Liver (tissue), 9 donors: ENCODE results near the gene SPAG16. TPM values are rescaled to one million over a fixed set of nuclear protein-coding genes. Genes with fewer than 3 reads are reported as not detected.

Experiments
- DNase-seq: peaks from one replicate; pipeline ENCODE4 v3.0.0-alpha.2; 2017; ENCODE audit warnings: low spot score
- H3K27ac ChIP-seq, 2 donors: one replicate each; pipeline ENCODE4 v1.7.0; 2013; ENCODE audit warnings: inconsistent platforms in 2 of 2, low read length in 2 of 2, control low read depth in 1 of 2, low read depth in 1 of 2, mild to moderate bottlenecking in 1 of 2
- H3K27me3 ChIP-seq, 4 donors: one replicate each; pipeline versions ENCODE4 v1.6.1 to v1.7.0; 2013; ENCODE audit warnings: low read length in 3 of 4, inconsistent platforms in 1 of 4, mild to moderate bottlenecking in 1 of 4, moderate library complexity in 1 of 4; ENCODE audit not compliant: control insufficient read depth in 4 of 4, insufficient read depth in 4 of 4
- H3K36me3 ChIP-seq, 4 donors: one replicate each; pipeline versions ENCODE4 v1.6.1 to v1.7.0; 2013; ENCODE audit warnings: low read length in 3 of 4, mild to moderate bottlenecking in 3 of 4, low read depth in 1 of 4, moderate library complexity in 1 of 4; ENCODE audit not compliant: control insufficient read depth in 4 of 4, insufficient read depth in 3 of 4
- H3K4me1 ChIP-seq, 4 donors: one replicate each; pipeline versions ENCODE4 v1.6.1 to v1.7.0; 2013; ENCODE audit warnings: low read length in 3 of 4, mild to moderate bottlenecking in 3 of 4, moderate library complexity in 1 of 4; ENCODE audit not compliant: control insufficient read depth in 4 of 4, insufficient read depth in 4 of 4
- H3K4me3 ChIP-seq, 3 donors: one replicate each; pipeline versions ENCODE4 v1.6.1 to v1.7.0; 2013; ENCODE audit warnings: low read length in 3 of 3, control low read depth in 1 of 3, low read depth in 1 of 3, mild to moderate bottlenecking in 1 of 3
- H3K9ac ChIP-seq, 2 donors: one replicate each; pipeline ENCODE4 v1.7.0; 2013; ENCODE audit warnings: low read length in 2 of 2, mild to moderate bottlenecking in 2 of 2, moderate library complexity in 2 of 2, control low read depth in 1 of 2, low read depth in 1 of 2
- H3K9me3 ChIP-seq, 4 donors: one replicate each; pipeline versions ENCODE4 v1.6.1 to v1.7.0; 2013; ENCODE audit warnings: low read length in 3 of 4; ENCODE audit not compliant: control insufficient read depth in 4 of 4
- ATF3 ChIP-seq: IDR thresholded peaks from 2 replicates; pipeline ENCODE4 v1.6.1; 2016; ENCODE audit warnings: antibody characterized with exemption
- CTCF ChIP-seq: fragments of 150-350 bp; IDR thresholded peaks from 2 replicates; pipeline ENCODE4 v1.5.1; 2017; ENCODE audit warnings: improper control_type of control experiment, low read depth, low read length; ENCODE audit not compliant: missing input control
- EGR1 ChIP-seq, 2 donors: IDR thresholded peaks; 2 replicates each; pipeline ENCODE4 v1.6.1; 2016 to 2018; ENCODE audit warnings: antibody characterized with exemption in 2 of 2, low read depth in 2 of 2
- FOXA1 ChIP-seq: IDR thresholded peaks from 2 replicates; pipeline ENCODE4 v1.6.1; 2016; ENCODE audit warnings: antibody characterized with exemption
- FOXA2 ChIP-seq: IDR thresholded peaks from 2 replicates; pipeline ENCODE4 v1.6.1; 2016; ENCODE audit warnings: antibody characterized with exemption
- GABPA ChIP-seq, 2 donors: IDR thresholded peaks in 1 of 2; conservative IDR thresholded peaks in 1 of 2; 2 replicates each; pipeline ENCODE4 v1.6.1; 2016; ENCODE audit warnings: antibody characterized with exemption in 2 of 2, mild to moderate bottlenecking in 1 of 2, moderate library complexity in 1 of 2
- HNF4A ChIP-seq, 2 donors: conservative IDR thresholded peaks; 2 replicates each; pipeline ENCODE4 v1.6.1; 2016; ENCODE audit warnings: antibody characterized with exemption in 2 of 2, mild to moderate bottlenecking in 2 of 2
- HNF4G ChIP-seq: IDR thresholded peaks from 2 replicates; pipeline ENCODE4 v1.6.1; 2016; ENCODE audit warnings: antibody characterized with exemption
- JUND ChIP-seq, 2 donors: IDR thresholded peaks; 2 replicates each; pipeline ENCODE4 v1.6.1; 2016; ENCODE audit warnings: antibody characterized with exemption in 2 of 2
- MAX ChIP-seq: IDR thresholded peaks from 2 replicates; pipeline ENCODE4 v1.6.1; 2016; ENCODE audit warnings: antibody characterized with exemption
- NR2F2 ChIP-seq: IDR thresholded peaks from 2 replicates; pipeline ENCODE4 v1.6.1; 2016; ENCODE audit warnings: antibody characterized with exemption
- RAD21 ChIP-seq, 2 donors: IDR thresholded peaks; 2 replicates each; pipeline ENCODE4 v1.6.1; 2016; ENCODE audit warnings: antibody characterized with exemption in 2 of 2, mild to moderate bottlenecking in 2 of 2
- RXRA ChIP-seq, 2 donors: IDR thresholded peaks; 2 replicates each; pipeline ENCODE4 v1.6.1; 2017 to 2018; ENCODE audit warnings: antibody characterized with exemption in 2 of 2, mild to moderate bottlenecking in 1 of 2
- SP1 ChIP-seq: IDR thresholded peaks from 2 replicates; pipeline ENCODE4 v1.6.1; 2018; ENCODE audit warnings: antibody characterized with exemption, mild to moderate bottlenecking
- TAF1 ChIP-seq: conservative IDR thresholded peaks from 2 replicates; pipeline ENCODE4 v1.6.1; 2016; ENCODE audit warnings: antibody characterized with exemption, mild to moderate bottlenecking
- YY1 ChIP-seq: IDR thresholded peaks from 2 replicates; pipeline ENCODE4 v1.6.1; 2016; ENCODE audit warnings: antibody characterized with exemption, mild to moderate bottlenecking
- WGBS: extraction: QIAGEN DNeasy Blood & Tissue Kit; methylation state at CpG from one replicate; pipeline ENCODE4 v1.1.7; 2013; 5-methylcytosine and 5-hydroxymethylcytosine counted together
- polyA plus RNA-seq, 2 donors: library from polyadenylated mRNA; stranded (reverse) in 1 of 2; unstranded in 1 of 2; fragments of 200-250 nt in 1 of 2; fragments of >200 nt in 1 of 2; fragmentation: Nextera tagmentation in 1 of 2; extraction: Ambion mirVana in 1 of 2; gene quantifications; one replicate each; pipeline versions ENCODE4 v1.2.1 to v1.2.3, GENCODE V29; 2013 to 2015
- total RNA-seq, 2 donors: library from RNA; depleted of rRNA; stranded (reverse); fragments of >200 nt; gene quantifications; one replicate each; pipeline ENCODE4 v1.2.3, GENCODE V29; 2014
- TF ChIP-seq, protein P1 (sequence below): IDR thresholded peaks from 2 replicates; pipeline ENCODE4 v1.6.1; 2016; ENCODE audit warnings: antibody characterized with exemption, mild to moderate bottlenecking
- TF ChIP-seq, protein P2 (sequence below): IDR thresholded peaks from 2 replicates; pipeline ENCODE4 v1.6.1; 2016; ENCODE audit warnings: antibody characterized with exemption
- donor health status: healthy.
- donor health status: healthy.
- donor health status: healthy.
- donor health status: healthy.
- donor health status: healthy.

Gene SPAG16
- total and polyA plus RNA-seq, 4 donors: 6.4 to 12.7 (median 11.4) TPM

GRCh38 chr2:213235741-213236140 lies 48.5 kb upstream of the SPAG16 start:
- WGBS: 75% methylated on average over 1 of the region's 1 CpG
- no peaks in the 10 kb centered on the region for H3K9me3 ChIP-seq
- H3K4me3 ChIP-seq: no peak overlapping the region
- no peak for DNase-seq
- peaks cover 0 to 10% (median 3%) of the 10 kb centered on the region in 4 donors for H3K4me1 ChIP-seq
- no peaks in the 10 kb centered on the region for H3K36me3 ChIP-seq
- TF ChIP-seq, protein P1, sequence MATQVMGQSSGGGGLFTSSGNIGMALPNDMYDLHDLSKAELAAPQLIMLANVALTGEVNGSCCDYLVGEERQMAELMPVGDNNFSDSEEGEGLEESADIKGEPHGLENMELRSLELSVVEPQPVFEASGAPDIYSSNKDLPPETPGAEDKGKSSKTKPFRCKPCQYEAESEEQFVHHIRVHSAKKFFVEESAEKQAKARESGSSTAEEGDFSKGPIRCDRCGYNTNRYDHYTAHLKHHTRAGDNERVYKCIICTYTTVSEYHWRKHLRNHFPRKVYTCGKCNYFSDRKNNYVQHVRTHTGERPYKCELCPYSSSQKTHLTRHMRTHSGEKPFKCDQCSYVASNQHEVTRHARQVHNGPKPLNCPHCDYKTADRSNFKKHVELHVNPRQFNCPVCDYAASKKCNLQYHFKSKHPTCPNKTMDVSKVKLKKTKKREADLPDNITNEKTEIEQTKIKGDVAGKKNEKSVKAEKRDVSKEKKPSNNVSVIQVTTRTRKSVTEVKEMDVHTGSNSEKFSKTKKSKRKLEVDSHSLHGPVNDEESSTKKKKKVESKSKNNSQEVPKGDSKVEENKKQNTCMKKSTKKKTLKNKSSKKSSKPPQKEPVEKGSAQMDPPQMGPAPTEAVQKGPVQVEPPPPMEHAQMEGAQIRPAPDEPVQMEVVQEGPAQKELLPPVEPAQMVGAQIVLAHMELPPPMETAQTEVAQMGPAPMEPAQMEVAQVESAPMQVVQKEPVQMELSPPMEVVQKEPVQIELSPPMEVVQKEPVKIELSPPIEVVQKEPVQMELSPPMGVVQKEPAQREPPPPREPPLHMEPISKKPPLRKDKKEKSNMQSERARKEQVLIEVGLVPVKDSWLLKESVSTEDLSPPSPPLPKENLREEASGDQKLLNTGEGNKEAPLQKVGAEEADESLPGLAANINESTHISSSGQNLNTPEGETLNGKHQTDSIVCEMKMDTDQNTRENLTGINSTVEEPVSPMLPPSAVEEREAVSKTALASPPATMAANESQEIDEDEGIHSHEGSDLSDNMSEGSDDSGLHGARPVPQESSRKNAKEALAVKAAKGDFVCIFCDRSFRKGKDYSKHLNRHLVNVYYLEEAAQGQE: no peak
- no peak for TF ChIP-seq FOXA2
- TF ChIP-seq YY1: no peak
- no peak for TF ChIP-seq CTCF
- no peak for TF ChIP-seq ATF3
- no peak for TF ChIP-seq FOXA1
- TF ChIP-seq RXRA (IDR thresholded peaks at IDR 0.05): no peak
- no peak for TF ChIP-seq TAF1
- TF ChIP-seq NR2F2: no peak
- TF ChIP-seq RAD21 (IDR thresholded peaks at IDR 0.05): no peak
- TF ChIP-seq, protein P2, sequence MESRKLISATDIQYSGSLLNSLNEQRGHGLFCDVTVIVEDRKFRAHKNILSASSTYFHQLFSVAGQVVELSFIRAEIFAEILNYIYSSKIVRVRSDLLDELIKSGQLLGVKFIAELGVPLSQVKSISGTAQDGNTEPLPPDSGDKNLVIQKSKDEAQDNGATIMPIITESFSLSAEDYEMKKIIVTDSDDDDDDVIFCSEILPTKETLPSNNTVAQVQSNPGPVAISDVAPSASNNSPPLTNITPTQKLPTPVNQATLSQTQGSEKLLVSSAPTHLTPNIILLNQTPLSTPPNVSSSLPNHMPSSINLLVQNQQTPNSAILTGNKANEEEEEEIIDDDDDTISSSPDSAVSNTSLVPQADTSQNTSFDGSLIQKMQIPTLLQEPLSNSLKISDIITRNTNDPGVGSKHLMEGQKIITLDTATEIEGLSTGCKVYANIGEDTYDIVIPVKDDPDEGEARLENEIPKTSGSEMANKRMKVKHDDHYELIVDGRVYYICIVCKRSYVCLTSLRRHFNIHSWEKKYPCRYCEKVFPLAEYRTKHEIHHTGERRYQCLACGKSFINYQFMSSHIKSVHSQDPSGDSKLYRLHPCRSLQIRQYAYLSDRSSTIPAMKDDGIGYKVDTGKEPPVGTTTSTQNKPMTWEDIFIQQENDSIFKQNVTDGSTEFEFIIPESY: no peak
- no peak for TF ChIP-seq MAX
- no peak for TF ChIP-seq GABPA (IDR thresholded peaks at IDR 0.05 in 1 of 2, conservative IDR thresholded peaks at IDR 0.05 in 1 of 2)
- TF ChIP-seq HNF4A (conservative IDR thresholded peaks at IDR 0.05): no peak
- TF ChIP-seq SP1: no peak
- TF ChIP-seq JUND (IDR thresholded peaks at IDR 0.05): no peak
- no peak for TF ChIP-seq HNF4G
- TF ChIP-seq EGR1 (IDR thresholded peaks at IDR 0.05; ENCODE audit: low read depth in 2 of 2): no peak
- H3K27me3 ChIP-seq: peaks cover 0 to 4% (median 0%) of the 10 kb centered on the region in 4 donors
- no peak overlapping the region for H3K27ac ChIP-seq
- no peak overlapping the region for H3K9ac ChIP-seq
